ENCODE results near the gene TMEM229A. TPM values are rescaled to one million over a fixed set of nuclear protein-coding genes. Genes with fewer than 3 reads are reported as not detected.
"Not testable (repeated sequence)": the region's sequence is repeated elsewhere in the genome, so short reads cannot be mapped to it uniquely, and the experiment has no call there.

TMEM229A gene
- total and polyA plus RNA-seq, 2 donors from 2014 or later = not detected

DNA sequence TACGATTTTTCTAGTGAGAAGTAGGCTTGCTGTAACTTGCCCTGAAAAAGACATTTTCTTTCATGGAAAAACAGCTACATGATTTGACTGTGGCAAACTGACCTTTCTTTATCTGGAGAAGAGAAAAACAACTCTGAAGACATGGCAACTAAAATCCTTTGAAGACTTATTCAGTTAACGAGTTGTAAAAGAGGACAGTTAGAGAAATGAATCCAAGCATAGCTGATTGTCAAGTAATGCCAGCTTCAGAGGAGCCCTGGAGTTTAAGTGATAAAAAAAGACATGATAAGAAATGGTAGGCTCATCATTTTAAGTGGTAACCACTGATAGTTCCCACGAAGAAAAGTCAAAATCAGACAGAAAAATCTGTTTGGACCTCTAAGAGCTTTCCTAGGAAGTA is 19.6 kb downstream of the TMEM229A start:
- no peak for DNase-seq
- Histone ChIP-seq H3K9ac (ENCODE audit: low read length in 3 of 3) (no peak overlapping the region), H3K36me3 (ENCODE audit: control insufficient read depth in 2 of 3, insufficient read depth in 3 of 3, low read length in 3 of 3) (no peaks in the 10 kb centered on the region), H3K4me3 (ENCODE audit: low read length in 3 of 3) (no peak overlapping the region), H3K4me1 (ENCODE audit: control insufficient read depth in 2 of 3, insufficient read depth in 2 of 3, low read depth in 1 of 3, low read length in 3 of 3) (no peaks in the 10 kb centered on the region), H3K27ac (ENCODE audit: low read depth in 2 of 2, low read length in 2 of 2) (no peak overlapping the region), H3K27me3 (ENCODE audit: control insufficient read depth, insufficient read depth, low read length) (no peaks in the 10 kb centered on the region), H3K9me3 (ENCODE audit: control insufficient read depth in 2 of 3, insufficient read depth in 1 of 3, low read length in 3 of 3) (no peaks in the 10 kb centered on the region)
- intact Hi-C loops (cut with DNase I) = no loop called here
- FAIRE-seq = no peak
- TF ChIP-seq, protein P1, sequence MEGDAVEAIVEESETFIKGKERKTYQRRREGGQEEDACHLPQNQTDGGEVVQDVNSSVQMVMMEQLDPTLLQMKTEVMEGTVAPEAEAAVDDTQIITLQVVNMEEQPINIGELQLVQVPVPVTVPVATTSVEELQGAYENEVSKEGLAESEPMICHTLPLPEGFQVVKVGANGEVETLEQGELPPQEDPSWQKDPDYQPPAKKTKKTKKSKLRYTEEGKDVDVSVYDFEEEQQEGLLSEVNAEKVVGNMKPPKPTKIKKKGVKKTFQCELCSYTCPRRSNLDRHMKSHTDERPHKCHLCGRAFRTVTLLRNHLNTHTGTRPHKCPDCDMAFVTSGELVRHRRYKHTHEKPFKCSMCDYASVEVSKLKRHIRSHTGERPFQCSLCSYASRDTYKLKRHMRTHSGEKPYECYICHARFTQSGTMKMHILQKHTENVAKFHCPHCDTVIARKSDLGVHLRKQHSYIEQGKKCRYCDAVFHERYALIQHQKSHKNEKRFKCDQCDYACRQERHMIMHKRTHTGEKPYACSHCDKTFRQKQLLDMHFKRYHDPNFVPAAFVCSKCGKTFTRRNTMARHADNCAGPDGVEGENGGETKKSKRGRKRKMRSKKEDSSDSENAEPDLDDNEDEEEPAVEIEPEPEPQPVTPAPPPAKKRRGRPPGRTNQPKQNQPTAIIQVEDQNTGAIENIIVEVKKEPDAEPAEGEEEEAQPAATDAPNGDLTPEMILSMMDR (IDR thresholded peaks at IDR 0.05; ENCODE audit: borderline replicate concordance, extremely low read depth, insufficient read depth) = no peak

DNA sequence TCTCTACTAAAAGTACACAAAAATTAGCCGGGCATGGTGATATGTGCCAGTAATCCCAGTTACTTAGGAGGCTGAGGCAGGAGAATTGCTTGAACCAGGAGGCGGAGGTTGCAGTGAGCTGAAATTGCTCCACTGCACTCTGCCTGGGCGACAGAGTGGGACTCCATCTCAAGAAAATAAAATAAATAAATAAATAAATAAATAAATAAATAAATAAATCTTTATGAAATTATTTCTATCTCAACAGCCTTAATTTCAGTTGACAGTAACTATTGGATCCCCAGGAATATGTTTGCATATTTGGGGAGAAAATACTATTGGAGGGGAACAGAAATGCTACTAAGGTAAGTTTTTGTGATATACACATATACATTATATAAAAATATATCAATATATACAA is 20.0 kb downstream of the TMEM229A start:
- no peak overlapping the region for H3K4me3 ChIP-seq (ENCODE audit: low read length in 3 of 3)
- no peak overlapping the region for H3K27ac ChIP-seq (ENCODE audit: low read depth in 2 of 2, low read length in 2 of 2)
- TF ChIP-seq, protein P1 (IDR thresholded peaks at IDR 0.05; ENCODE audit: borderline replicate concordance, extremely low read depth, insufficient read depth) = no peak
- H3K9me3 ChIP-seq (ENCODE audit: control insufficient read depth in 2 of 3, insufficient read depth in 1 of 3, low read length in 3 of 3) = no peaks in the 10 kb centered on the region
- H3K36me3 ChIP-seq (ENCODE audit: control insufficient read depth in 2 of 3, insufficient read depth in 3 of 3, low read length in 3 of 3) = no peaks in the 10 kb centered on the region
- no peaks in the 10 kb centered on the region for H3K27me3 ChIP-seq (ENCODE audit: control insufficient read depth, insufficient read depth, low read length)
- FAIRE-seq (no peak), DNase-seq (no peak)
- H3K4me1 ChIP-seq (ENCODE audit: control insufficient read depth in 2 of 3, insufficient read depth in 2 of 3, low read depth in 1 of 3, low read length in 3 of 3) = no peaks in the 10 kb centered on the region
- intact Hi-C loops (cut with DNase I) = no loop called here
- no peak overlapping the region for H3K9ac ChIP-seq (ENCODE audit: low read length in 3 of 3)

DNA sequence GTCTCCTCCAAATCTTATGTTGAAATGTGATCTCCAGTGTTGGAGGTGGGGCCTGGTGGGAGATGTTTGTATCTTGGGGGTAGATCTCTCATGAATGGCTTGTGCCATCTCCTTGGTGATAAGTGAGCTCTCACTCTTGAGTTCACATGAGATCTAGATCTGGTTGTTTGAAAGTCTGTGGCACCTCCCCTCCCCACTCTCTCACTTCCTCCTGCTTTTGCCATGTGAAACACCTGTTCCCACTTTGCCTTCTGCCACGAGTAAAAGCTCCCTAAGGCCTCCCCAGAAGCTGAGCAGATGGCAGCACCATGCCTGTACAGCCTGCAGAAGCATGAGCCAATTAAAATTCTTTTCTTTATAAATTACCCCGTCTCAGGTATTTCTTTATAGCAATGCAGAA is 23.5 kb downstream of the TMEM229A start:
- no peak for FAIRE-seq
- H3K9ac ChIP-seq (ENCODE audit: low read length in 3 of 3) = no peak overlapping the region
- H3K9me3 ChIP-seq (ENCODE audit: control insufficient read depth in 2 of 3, insufficient read depth in 1 of 3, low read length in 3 of 3) = no peaks in the 10 kb centered on the region
- no peak for DNase-seq
- no peaks in the 10 kb centered on the region for H3K4me1 ChIP-seq (ENCODE audit: control insufficient read depth in 2 of 3, insufficient read depth in 2 of 3, low read depth in 1 of 3, low read length in 3 of 3)
- TF ChIP-seq, protein P1 (IDR thresholded peaks at IDR 0.05; ENCODE audit: borderline replicate concordance, extremely low read depth, insufficient read depth) = no peak
- intact Hi-C loops (cut with DNase I) = no loop called here
- no peak overlapping the region for H3K27ac ChIP-seq (ENCODE audit: low read depth in 2 of 2, low read length in 2 of 2)
- no peak overlapping the region for H3K4me3 ChIP-seq (ENCODE audit: low read length in 3 of 3)
- H3K27me3 ChIP-seq (ENCODE audit: control insufficient read depth, insufficient read depth, low read length) = no peaks in the 10 kb centered on the region
- no peaks in the 10 kb centered on the region for H3K36me3 ChIP-seq (ENCODE audit: control insufficient read depth in 2 of 3, insufficient read depth in 3 of 3, low read length in 3 of 3)

DNA sequence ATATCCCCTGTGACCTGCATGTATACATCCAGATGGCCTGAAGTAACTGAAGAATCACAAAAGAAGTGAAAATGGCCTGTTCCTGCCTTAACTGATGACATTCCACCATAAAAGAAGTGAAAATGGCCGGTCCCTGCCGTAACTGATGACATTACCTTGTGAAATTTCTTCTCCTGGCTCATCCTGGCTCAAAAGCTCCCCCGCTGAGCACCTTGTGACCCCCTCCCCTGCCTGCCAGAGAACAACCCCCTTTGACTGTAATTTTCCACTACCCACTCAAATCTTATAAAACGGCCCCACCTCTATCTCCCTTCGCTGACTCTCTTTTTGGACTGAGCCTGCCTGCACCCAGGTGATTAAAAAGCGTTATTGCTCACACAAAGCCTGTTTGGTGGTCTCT is 24.6 kb downstream of the TMEM229A start:
- H3K27me3 ChIP-seq (ENCODE audit: control insufficient read depth, insufficient read depth, low read length); intact Hi-C loops (cut with DNase I); H3K36me3 ChIP-seq (ENCODE audit: control insufficient read depth in 2 of 3, insufficient read depth in 3 of 3, low read length in 3 of 3); H3K9ac ChIP-seq (ENCODE audit: low read length in 3 of 3); H3K9me3 ChIP-seq (ENCODE audit: control insufficient read depth in 2 of 3, insufficient read depth in 1 of 3, low read length in 3 of 3); FAIRE-seq; H3K27ac ChIP-seq (ENCODE audit: low read depth in 2 of 2, low read length in 2 of 2); H3K4me3 ChIP-seq (ENCODE audit: low read length in 3 of 3); DNase-seq; H3K4me1 ChIP-seq (ENCODE audit: control insufficient read depth in 2 of 3, insufficient read depth in 2 of 3, low read depth in 1 of 3, low read length in 3 of 3): not testable (repeated sequence)
